GM18519 (cell line): ENCODE data around the gene RALB.
"Not testable (repeated sequence)": the region's sequence is repeated elsewhere in the genome, so short reads cannot be mapped to it uniquely, and the experiment has no call there.

ENCODE experiments used
- ATAC-seq: cut with Tn5 transposase; IDR thresholded peaks from one replicate; pipeline ENCODE4 v1.9.1; 2021; ENCODE audit warnings: mild to moderate bottlenecking, moderate library complexity; ENCODE audit not compliant: unreplicated experiment, low FRiP score

The RALB gene

GRCh38 chr2:120224256-120224655 is 28.4 kb upstream of the RALB start:
- ATAC-seq: no peak

GRCh38 chr2:120224735-120225548 is 27.7 kb upstream of the RALB start:
- no peak for ATAC-seq

GRCh38 chr2:120225549-120226065 is 27.0 kb upstream of the RALB start:
- no peak for ATAC-seq

GRCh38 chr2:120226316-120226715 is 26.3 kb upstream of the RALB start:
- no peak for ATAC-seq

- ATAC-seq: no peak
These were observed 25.3 kb upstream of the RALB start for GRCh38 chr2:120227111-120227991.

- no peak for ATAC-seq
These were observed 24.1 kb upstream of the RALB start for GRCh38 chr2:120228503-120228902.

- no peak for ATAC-seq
These were observed 23.3 kb upstream of the RALB start for GRCh38 chr2:120229341-120229740.

GRCh38 chr2:120230515-120231471 is 21.9 kb upstream of the RALB start:
- no peak for ATAC-seq

GRCh38 chr2:120231564-120231973 is 21.1 kb upstream of the RALB start:
- ATAC-seq: peak; percentile 3

- peak; percentile 80 for ATAC-seq
These were observed 20.5 kb upstream of the RALB start for GRCh38 chr2:120231974-120232635.

GRCh38 chr2:120233292-120233691 is 19.4 kb upstream of the RALB start:
- ATAC-seq: no peak

- ATAC-seq: not testable (repeated sequence)
These were observed 17.5 kb upstream of the RALB start for GRCh38 chr2:120235158-120235557.

GRCh38 chr2:120235681-120236080 is 17.0 kb upstream of the RALB start:
- ATAC-seq: no peak

- no peak for ATAC-seq
These were observed 16.3 kb upstream of the RALB start for GRCh38 chr2:120236316-120236715.

GRCh38 chr2:120236791-120237190 is 15.9 kb upstream of the RALB start:
- ATAC-seq: no peak

- no peak for ATAC-seq
These were observed 15.2 kb upstream of the RALB start for GRCh38 chr2:120237491-120237902.

GRCh38 chr2:120238728-120239487 is 13.7 kb upstream of the RALB start:
- no peak for ATAC-seq

- no peak for ATAC-seq
These were observed 13.0 kb upstream of the RALB start for GRCh38 chr2:120239488-120240287.
